GM12873 (cell line): ENCODE results near the gene ADPRHL1.

Experiments used
- TF ChIP-seq, protein P1 (sequence below): IDR thresholded peaks from 2 replicates; pipeline ENCODE4 v1.5.1; 2012; ENCODE audit warnings: low read depth, mild to moderate bottlenecking, moderate library complexity, low read length, control low read depth; ENCODE audit not compliant: insufficient read depth; ENCODE audit errors: missing control alignments

ADPRHL1 gene

DNA sequence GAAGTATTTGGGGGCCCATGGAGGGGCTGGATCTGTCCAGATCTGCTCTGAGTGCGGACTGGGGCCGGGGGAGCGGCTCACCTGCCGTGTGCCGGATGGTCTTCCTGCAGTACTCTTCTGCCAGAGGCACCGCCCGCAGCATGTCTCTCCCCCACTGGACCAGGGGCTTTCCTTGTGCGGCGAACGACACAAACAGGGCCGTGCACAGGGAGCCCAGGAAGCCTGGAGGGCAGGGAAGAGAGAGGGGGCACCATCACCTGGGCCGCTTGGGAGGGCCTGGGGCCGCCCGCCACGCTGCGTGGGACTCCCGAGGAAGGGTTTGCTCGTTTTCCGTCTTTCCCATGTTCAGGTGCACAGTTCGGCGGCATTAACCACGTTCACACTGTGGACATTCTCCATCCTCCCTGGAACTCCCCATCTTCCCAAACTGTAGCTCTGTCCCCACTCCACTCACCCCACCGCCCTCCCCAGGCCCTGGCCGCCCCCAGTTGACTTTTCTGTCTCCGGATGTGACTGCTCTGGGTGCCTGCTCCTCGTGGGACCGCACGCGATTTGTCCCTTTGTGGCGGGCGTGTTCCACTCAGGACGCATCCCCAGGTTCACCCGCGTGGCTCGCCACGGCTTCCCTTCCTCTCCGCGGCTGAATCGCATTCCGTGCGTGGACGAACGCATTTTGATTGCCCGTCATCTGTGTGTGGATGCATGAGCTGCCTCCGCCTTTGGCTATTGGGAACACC is 24.2 kb downstream of the ADPRHL1 start:
- TF ChIP-seq, protein P1, sequence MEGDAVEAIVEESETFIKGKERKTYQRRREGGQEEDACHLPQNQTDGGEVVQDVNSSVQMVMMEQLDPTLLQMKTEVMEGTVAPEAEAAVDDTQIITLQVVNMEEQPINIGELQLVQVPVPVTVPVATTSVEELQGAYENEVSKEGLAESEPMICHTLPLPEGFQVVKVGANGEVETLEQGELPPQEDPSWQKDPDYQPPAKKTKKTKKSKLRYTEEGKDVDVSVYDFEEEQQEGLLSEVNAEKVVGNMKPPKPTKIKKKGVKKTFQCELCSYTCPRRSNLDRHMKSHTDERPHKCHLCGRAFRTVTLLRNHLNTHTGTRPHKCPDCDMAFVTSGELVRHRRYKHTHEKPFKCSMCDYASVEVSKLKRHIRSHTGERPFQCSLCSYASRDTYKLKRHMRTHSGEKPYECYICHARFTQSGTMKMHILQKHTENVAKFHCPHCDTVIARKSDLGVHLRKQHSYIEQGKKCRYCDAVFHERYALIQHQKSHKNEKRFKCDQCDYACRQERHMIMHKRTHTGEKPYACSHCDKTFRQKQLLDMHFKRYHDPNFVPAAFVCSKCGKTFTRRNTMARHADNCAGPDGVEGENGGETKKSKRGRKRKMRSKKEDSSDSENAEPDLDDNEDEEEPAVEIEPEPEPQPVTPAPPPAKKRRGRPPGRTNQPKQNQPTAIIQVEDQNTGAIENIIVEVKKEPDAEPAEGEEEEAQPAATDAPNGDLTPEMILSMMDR = no peak

DNA sequence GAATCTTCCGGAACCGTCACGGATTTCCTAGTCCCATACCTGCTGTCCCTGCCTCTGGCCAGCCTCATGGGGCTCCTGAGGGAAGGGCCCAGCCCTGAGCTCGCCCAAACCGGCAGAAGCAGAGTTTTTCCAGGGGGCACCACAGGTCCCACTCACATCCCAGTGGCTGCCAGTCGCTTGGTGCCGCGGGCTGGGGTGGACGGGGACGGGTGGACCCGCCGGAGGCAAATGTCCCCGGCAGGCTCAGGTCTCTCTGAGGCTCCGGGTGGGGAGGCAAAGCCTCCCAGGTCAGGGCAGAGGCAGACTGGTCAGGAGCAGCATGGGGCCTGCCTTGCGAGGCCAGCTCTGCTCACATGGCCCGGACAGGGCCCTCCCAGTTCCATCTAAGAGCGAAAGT is 24.8 kb downstream of the ADPRHL1 start:
- TF ChIP-seq, protein P1 = no peak

GRCh38 chr13:113427562-113428468 is 25.5 kb downstream of the ADPRHL1 start:
- TF ChIP-seq, protein P1 = no peak

DNA sequence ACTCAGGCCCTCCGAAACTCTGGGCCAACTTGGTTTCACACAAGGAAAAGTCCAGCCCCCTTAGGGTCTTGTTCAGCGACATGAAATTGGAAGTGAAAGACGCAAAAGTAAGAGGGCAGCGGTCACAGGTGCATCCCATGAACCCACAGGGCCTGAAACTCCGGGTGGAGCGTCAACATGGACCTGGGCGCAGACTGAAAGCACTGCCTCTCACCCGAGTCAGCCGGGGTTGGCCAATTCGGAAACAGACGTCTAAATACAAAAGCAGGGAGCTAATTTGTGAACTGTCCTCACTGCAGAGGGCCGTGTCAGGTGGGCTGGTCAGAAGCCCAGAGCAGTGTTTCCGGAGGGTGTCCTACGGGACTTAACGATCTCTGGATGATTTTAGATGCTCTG is 26.7 kb downstream of the ADPRHL1 start:
- TF ChIP-seq, protein P1 = no peak

DNA sequence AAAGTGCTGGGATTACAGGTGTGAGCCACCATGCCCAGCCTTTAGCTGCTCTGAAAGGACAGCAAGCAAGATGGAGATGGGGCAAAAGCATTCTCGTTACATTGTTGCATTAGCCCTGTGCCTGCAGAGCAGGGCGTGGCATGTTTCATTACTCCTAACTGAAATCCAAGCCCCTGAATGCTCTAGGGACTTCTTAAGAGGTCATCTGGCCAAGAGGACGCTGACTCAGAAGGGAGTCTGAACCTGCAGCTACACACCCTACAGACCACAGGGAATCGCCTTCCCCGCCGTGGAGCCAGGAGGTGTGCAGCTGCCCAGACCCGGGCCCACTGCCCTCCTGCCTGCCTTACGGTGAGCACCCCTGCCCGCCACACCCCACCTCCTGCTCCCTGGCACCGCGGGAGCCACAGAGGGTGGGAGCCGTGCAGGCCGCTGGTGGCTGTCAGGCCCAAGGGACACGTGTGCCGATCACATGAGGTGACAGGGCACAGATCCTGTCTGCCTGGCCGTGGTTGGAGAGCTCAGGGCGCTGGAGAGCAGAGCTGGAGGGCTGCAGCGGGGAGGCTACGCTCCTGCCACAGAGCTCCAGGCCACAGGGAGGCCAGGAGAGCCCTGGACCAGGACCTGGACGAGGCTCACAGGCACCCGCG is 27.2 kb downstream of the ADPRHL1 start:
- TF ChIP-seq, protein P1 = no peak

DNA sequence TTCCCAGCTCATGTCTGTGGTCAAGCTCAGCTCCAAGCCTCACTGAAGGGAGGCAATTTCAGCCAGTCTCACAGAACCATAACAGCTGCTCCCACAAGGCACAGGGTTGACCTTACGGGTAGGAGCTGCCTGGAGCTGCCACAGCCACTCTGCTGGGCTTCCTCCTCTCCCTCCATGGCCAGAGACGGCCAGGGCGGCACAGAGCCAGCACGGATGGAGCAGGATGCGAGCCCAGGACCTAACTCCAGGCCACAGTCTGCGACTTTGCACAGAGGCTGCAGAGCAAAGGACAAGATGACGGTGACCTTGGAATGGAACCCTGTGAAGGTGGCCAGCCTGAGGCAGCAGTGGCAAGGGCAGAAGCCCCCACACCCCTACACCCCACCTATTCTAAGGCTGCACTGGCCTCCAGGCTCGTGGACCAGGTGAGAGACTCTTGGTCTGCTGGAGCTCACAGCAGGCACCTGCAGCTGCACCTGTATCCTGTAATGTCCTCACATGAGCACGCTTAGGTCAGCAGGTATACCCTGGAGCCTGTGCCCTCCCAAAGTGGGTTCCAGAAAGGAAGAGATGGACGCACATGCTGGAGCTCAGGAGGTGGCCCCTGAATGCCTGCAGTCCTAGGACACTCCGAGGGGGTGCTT is 29.6 kb downstream of the ADPRHL1 start:
- TF ChIP-seq, protein P1 = no peak
